GM04504 (cell line): ENCODE measurements around the gene HIVEP3.

Experiments used
- DNase-seq: peaks from one replicate; pipeline ENCODE4 v3.0.0-alpha.2; 2012; ENCODE audit warnings: low read depth

HIVEP3 gene

GRCh38 chr1:41892301-41892781, 26.4 kb downstream of the HIVEP3 start:
- DNase-seq, result no peak

GRCh38 chr1:41891199-41891896, 27.4 kb downstream of the HIVEP3 start:
- DNase-seq, result no peak

DNA sequence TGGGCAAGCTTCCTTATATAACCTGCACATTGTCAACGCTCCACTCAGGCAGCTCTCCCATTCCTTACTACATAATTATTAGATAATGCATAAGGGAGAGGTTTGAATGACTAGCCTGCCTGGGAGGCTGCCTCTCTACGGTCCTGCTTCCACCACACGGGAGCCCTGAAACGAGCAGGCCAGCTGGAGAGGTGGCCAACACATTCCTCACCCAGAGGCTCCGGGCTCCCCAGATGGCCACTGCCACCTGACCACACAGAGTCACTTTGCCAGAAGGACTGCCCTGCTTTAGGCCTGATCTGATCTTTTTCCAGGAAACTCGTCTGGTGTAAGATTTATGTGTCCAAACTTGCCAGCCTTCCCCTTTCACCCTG, 27.9 kb downstream of the HIVEP3 start:
- DNase-seq, result no peak

DNA sequence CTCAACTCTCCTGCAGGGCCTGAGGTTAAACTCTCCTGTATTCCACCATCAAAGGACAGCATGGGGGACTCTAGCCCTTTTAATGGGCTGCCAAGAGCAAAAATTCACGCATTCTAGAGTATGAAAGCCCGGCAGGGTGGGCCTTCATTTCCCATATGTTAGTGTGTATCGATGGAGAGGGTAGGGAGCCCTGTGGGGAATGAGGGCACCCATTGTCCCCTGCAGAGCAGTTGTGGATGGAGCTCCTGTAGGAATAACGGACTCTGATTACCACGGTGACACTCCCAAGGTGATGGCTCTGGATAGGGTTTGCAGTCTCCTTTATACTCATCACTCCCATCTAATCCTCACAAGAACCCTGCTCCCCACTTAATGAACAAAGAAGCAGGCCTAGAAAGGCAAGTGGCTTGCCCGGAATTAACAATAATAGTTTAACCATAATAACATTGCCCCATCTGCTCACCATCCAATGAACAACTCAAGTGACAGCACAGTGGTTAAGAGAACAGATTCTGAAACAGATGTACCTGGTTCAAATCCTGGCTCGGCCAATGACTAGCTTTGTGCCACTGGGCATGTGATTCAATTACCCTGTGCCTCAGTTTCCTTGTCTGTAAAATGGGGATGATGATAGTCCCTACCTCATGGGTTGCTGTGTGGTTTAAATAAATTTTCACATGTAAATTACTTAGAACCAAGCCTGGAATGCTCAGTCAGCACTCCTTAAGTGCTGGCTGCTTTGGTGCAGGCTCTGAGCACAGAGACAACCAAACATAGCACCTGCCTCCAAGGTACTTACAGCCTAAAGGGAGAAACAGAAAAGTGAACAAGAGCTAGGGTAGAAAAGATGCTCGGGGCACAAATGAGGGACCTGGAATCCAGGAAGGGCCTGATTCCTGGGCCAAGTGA, 29.0 kb downstream of the HIVEP3 start:
- DNase-seq, result no peak

DNA sequence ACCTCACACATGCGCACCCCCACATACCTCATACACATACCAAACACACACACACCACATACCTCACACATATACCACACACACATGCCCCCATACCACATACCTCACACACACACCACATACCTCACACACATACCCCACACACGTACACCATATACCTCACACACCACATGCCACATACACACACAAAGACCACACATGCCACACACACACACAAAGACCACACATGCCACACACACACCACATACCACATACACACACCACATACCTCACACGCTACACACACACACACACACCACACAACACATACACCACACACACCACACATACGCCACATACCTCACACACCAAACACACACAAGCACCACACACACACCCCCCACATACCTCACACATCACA, 30.0 kb downstream of the HIVEP3 start:
- no peak for DNase-seq

DNA sequence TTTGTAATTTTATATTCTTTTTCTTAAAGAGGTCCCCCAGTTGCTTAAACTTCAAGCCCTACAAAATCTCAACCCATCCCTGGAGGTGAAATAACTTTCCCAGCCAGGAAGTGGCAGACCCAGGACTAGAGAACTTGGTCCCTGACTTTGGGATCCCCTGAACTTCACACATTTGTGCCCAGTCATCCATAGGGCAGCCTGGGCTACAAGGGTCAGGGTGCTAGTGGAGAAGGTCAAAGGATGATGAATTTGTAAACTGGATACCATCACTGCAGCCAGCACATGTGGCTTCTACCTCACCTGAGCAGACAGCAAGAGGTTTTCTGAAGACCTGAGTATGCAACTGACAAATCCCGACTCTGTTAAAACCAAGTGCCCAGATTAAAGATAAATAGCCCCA, 31.4 kb downstream of the HIVEP3 start:
- no peak for DNase-seq

DNA sequence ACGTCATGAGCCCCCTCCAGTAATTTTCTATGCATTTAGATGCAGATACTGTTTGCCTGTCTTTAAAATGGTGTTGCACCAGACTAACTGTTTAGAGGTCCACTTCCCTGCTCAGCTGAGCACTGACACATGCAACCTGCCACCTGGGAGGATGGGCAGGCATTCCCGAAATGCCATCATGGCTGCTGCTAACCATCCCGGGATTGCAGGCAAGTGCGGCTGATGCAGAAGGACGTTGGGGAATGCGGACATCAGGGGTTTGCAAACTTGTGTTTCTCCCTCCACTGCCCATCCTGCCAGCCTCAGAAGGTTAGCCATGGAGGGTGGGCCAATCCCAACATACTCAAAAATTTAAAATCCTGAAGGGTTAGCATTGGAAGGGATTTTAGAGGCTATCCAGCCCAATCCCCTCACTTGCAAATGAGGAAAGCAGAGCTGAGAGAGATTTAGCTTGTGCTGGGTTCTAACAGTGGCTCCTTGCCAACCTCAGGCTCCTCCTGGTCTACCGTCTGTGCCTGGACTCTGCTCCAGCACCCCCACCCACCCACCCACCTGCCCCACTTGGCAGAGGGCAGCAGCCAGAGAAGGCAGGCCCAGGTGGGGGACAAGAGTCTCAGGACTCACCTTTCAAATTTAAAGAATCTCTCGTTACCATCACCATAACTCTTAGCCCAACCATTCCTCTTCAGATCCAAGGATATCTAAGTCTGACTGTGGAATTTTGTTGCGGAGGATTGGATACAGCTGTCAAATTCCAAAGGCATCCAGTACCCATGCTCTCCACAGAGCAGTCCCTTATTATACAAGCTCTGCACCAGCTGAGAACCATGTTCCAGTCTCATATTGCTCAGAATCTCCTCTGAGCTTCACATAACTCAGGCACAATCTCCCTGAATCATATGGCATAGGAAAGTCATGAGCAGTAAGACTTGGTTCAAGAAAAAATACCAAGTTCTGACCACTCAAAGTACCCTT, 34.2 kb downstream of the HIVEP3 start:
- DNase-seq, result no peak

- DNase-seq, result no peak
These were observed 35.2 kb downstream of the HIVEP3 start for GRCh38 chr1:41883507-41883906.

GRCh38 chr1:41882486-41882885, 36.2 kb downstream of the HIVEP3 start:
- no peak for DNase-seq

DNA sequence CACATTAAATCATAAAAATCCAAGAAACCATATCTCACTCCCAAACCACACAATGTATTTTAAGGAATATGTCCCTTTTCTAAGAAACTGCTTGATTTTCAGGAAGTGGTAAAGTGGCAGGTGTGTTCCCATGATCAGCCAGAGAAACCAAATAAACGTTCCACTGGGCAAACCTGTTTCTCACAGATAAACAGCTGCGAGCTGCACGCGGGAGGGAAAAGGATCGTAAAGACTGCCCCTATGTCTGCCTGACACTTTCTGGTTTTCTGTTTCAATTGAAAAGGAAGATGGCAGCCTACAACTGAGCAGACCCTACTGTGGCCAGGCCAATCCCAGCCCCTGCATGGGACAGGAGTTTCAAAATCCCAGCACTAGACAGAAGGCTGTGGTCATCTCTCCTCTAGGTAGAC, 36.6 kb downstream of the HIVEP3 start:
- DNase-seq, result no peak

GRCh38 chr1:41880950-41881885, 37.5 kb downstream of the HIVEP3 start:
- no peak for DNase-seq

DNA sequence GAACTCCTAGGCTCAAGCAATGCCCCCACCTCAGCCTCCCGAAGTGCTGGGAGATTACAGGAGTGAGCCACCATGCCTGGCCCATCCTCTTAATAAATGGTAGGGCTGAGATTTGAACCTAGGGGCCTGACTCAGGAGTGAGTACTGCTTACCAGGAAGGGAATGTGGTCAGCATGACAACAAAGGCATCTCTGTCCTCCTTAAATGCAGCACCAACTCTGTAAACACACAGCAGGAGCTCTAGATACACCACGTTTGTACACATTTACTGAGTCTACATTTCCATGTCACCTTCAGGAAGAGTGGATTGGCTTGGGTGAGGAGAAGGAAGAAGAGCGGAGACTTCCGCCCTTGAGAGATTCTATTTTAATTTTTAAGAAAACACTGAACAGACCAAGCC, 38.5 kb downstream of the HIVEP3 start:
- DNase-seq, result no peak

GRCh38 chr1:41879617-41880016, 39.1 kb downstream of the HIVEP3 start:
- no peak for DNase-seq

DNA sequence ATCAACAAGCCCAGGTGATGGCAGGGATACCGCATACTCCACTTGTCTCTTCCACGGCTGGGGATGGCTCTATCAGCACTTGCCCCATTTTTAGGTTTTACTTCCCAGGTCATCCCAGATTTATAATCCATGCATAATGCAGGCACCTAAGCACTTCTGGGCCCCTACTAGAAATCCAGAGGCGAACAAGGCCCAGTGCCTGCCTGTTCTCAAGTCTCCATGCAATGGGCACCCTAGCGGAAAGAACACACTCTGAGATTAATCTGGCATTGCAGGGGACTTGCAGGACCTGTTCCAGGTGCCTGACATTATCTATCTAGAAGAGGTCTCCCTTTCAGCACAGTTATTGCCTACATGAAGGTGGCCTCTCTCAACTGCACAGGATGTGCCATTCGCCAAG, 39.8 kb downstream of the HIVEP3 start:
- no peak for DNase-seq

- DNase-seq, result no peak
These were observed 40.2 kb downstream of the HIVEP3 start for GRCh38 chr1:41878495-41878894.

DNA sequence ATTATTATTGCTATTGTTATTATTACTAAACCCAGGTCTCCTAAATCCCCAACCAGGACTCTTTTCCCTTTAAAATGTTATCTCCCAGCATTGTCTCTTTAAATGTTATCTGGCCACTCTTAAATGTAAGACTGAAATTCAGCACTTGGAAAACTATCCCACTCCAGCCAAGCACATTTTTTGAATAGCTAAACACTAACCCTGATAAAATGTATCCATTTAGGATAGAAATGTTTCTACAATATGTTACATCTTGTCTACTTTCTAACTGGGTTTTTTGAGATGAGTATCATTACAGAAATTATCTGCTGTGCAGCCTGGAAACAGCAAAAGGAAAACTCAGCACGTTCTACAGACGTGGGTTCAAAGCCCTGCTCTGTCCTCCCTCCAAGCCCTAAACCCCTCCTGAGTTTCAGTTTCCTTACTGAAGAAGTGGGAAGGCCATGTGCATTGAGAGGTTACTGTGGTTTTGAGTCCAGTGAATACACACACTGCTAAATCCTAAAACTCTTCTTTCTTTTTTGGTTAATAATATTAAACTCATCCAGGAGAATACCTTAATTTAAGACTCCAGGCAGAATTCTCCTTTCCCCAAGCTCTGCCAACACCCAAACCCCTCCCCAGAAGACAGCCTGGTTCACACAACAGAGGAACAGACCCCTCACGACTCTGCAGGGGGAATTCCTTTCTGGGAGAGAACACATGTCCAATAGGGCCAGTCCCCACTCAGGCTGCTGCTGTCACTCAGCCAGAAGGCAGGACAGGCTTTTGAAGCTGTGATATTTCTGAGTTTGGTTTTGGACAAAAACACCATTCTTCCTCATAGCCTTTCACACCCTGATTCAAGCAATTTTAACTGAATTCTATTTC, 41.9 kb downstream of the HIVEP3 start:
- no peak for DNase-seq

GRCh38 chr1:41875487-41875886, 43.2 kb downstream of the HIVEP3 start:
- no peak for DNase-seq

DNA sequence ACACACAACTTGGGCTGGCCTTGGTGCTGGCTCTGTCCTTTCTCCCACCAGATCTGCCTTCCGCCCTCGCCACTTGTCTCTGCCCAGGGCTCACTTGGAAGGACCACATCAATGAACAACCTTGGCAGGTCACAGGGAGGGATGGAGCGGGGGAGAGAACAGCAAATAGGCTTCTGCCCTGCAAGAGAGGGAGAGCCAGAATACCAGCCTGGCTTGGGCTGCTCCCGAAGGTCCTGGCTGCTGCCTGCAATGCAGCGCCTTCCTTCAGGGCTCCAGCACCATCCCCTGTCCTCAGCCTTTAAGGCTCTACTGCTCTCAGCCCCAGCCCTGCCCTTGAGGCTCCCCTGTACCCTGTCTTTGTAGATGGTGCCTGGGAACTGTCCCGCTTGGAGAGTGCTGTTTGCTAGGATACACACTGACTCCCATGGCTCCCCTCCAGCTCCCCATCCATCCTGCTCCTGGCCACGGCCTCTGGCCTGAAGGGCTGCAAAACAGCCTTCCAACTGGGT, 43.8 kb downstream of the HIVEP3 start:
- no peak for DNase-seq

GRCh38 chr1:41874151-41874719, 44.5 kb downstream of the HIVEP3 start:
- DNase-seq, result no peak
